ENCODE results near the gene KLHL29. TPM values are rescaled to one million over a fixed set of nuclear protein-coding genes. Genes with fewer than 3 reads are reported as not detected.

KLHL29 gene
- total RNA-seq, 1 donor from 2014 or later: 17.5 TPM

- H3K27me3 Mint-ChIP-seq (ENCODE audit: unreplicated experiment): peaks cover 13% of the 10 kb centered on the region
- DNase-seq (ENCODE audit: low spot score): no peak
- peaks cover 8% of the 10 kb centered on the region for H3K4me1 Mint-ChIP-seq (ENCODE audit: unreplicated experiment)
- no peak for TF ChIP-seq CTCF (IDR thresholded peaks at IDR 0.05; ENCODE audit: unreplicated experiment)
- H3K4me3 Mint-ChIP-seq (ENCODE audit: unreplicated experiment): no peak overlapping the region
- H3K27ac Mint-ChIP-seq (ENCODE audit: unreplicated experiment): no peak overlapping the region
- H3K36me3 Mint-ChIP-seq (ENCODE audit: low read depth, unreplicated experiment): peaks cover 7% of the 10 kb centered on the region
- H3K9me3 Mint-ChIP-seq (ENCODE audit: unreplicated experiment): no peaks in the 10 kb centered on the region
Measured at GRCh38 chr2:23543728-23544127, 158.7 kb downstream of the KLHL29 start.

- H3K27ac Mint-ChIP-seq (ENCODE audit: unreplicated experiment): no peak overlapping the region
- H3K4me1 Mint-ChIP-seq (ENCODE audit: unreplicated experiment): peaks cover 8% of the 10 kb centered on the region
- no peaks in the 10 kb centered on the region for H3K9me3 Mint-ChIP-seq (ENCODE audit: unreplicated experiment)
- H3K4me3 Mint-ChIP-seq (ENCODE audit: unreplicated experiment): no peak overlapping the region
- H3K36me3 Mint-ChIP-seq (ENCODE audit: low read depth, unreplicated experiment): peaks cover 7% of the 10 kb centered on the region
- DNase-seq (ENCODE audit: low spot score): no peak
- TF ChIP-seq CTCF (IDR thresholded peaks at IDR 0.05; ENCODE audit: unreplicated experiment): no peak
- H3K27me3 Mint-ChIP-seq (ENCODE audit: unreplicated experiment): peaks cover 13% of the 10 kb centered on the region
Measured at GRCh38 chr2:23544589-23545295, 159.8 kb downstream of the KLHL29 start.

GRCh38 chr2:23545396-23545795 is 160.4 kb downstream of the KLHL29 start:
- Mint-ChIP-seq H3K4me1 (ENCODE audit: unreplicated experiment) (peaks cover 14% of the 10 kb centered on the region), H3K4me3 (ENCODE audit: unreplicated experiment) (no peak overlapping the region), H3K9me3 (ENCODE audit: unreplicated experiment) (no peaks in the 10 kb centered on the region), H3K27ac (ENCODE audit: unreplicated experiment) (no peak overlapping the region), H3K27me3 (ENCODE audit: unreplicated experiment) (peaks cover 15% of the 10 kb centered on the region), H3K36me3 (ENCODE audit: low read depth, unreplicated experiment) (peaks cover 7% of the 10 kb centered on the region)
- no peak for TF ChIP-seq CTCF (IDR thresholded peaks at IDR 0.05; ENCODE audit: unreplicated experiment)
- no peak for DNase-seq (ENCODE audit: low spot score)

GRCh38 chr2:23545811-23546210 is 160.8 kb downstream of the KLHL29 start:
- H3K27ac Mint-ChIP-seq (ENCODE audit: unreplicated experiment): peak overlapping the region; percentile 34
- no peaks in the 10 kb centered on the region for H3K9me3 Mint-ChIP-seq (ENCODE audit: unreplicated experiment)
- peaks cover 7% of the 10 kb centered on the region for H3K36me3 Mint-ChIP-seq (ENCODE audit: low read depth, unreplicated experiment)
- H3K4me1 Mint-ChIP-seq (ENCODE audit: unreplicated experiment): peaks cover 16% of the 10 kb centered on the region
- no peak for DNase-seq (ENCODE audit: low spot score)
- TF ChIP-seq CTCF (IDR thresholded peaks at IDR 0.05; ENCODE audit: unreplicated experiment): no peak
- H3K4me3 Mint-ChIP-seq (ENCODE audit: unreplicated experiment): no peak overlapping the region
- peaks cover 15% of the 10 kb centered on the region for H3K27me3 Mint-ChIP-seq (ENCODE audit: unreplicated experiment)

- Mint-ChIP-seq H3K4me3 (ENCODE audit: unreplicated experiment) (no peak overlapping the region), H3K9me3 (ENCODE audit: unreplicated experiment) (no peaks in the 10 kb centered on the region), H3K27ac (ENCODE audit: unreplicated experiment) (no peak overlapping the region), H3K36me3 (ENCODE audit: low read depth, unreplicated experiment) (peaks cover 7% of the 10 kb centered on the region), H3K4me1 (ENCODE audit: unreplicated experiment) (peaks cover 16% of the 10 kb centered on the region), H3K27me3 (ENCODE audit: unreplicated experiment) (peaks cover 15% of the 10 kb centered on the region)
- no peak for DNase-seq (ENCODE audit: low spot score)
- no peak for TF ChIP-seq CTCF (IDR thresholded peaks at IDR 0.05; ENCODE audit: unreplicated experiment)
Measured at GRCh38 chr2:23546913-23547312, 161.9 kb downstream of the KLHL29 start.

Measured in endothelial cell (in vitro differentiated cells).